ENCODE measurements around the gene TAF9B. TPM values are rescaled to one million over a fixed set of nuclear protein-coding genes. Genes with fewer than 3 reads are reported as not detected.
"Not testable (repeated sequence)": the region's sequence is repeated elsewhere in the genome, so short reads cannot be mapped to it uniquely, and the experiment has no call there.

Gene TAF9B
- total and polyA plus RNA-seq, 7 donors = 5.3 to 48.9 (median 34.1) TPM

GRCh38 chrX:78157373-78157772 lies 17.9 kb upstream of the TAF9B start:
- intact Hi-C loops (cut with DNase I); H3K36me3 ChIP-seq; H3K27me3 ChIP-seq; H3K4me1 ChIP-seq; H3K4me3 ChIP-seq; H3K27ac ChIP-seq; DNase-seq; H3K9me3 ChIP-seq: not testable (repeated sequence)
- 71 to 75% methylated on average over 2 of the region's 2 CpGs for WGBS, 2 donors

GRCh38 chrX:78147002-78147540 lies 7.6 kb upstream of the TAF9B start:
- H3K4me3 ChIP-seq; DNase-seq; H3K9me3 ChIP-seq; H3K27ac ChIP-seq; H3K27me3 ChIP-seq; H3K36me3 ChIP-seq; intact Hi-C loops (cut with DNase I); H3K4me1 ChIP-seq: not testable (repeated sequence)
- WGBS, 2 donors = 92 to 96% methylated on average over 5 of the region's 5 CpGs

- peak overlapping the region in 2 of 4 donors; percentile 85 to 91 for H3K27ac ChIP-seq
- H3K36me3 ChIP-seq = peaks cover 0 to 6% (median 0%) of the 10 kb centered on the region in 4 donors
- H3K4me1 ChIP-seq = no peaks in the 10 kb centered on the region
- intact Hi-C loops (cut with DNase I) = no loop called here
- no peaks in the 10 kb centered on the region for H3K9me3 ChIP-seq
- TF ChIP-seq POLR2AphosphoS5 (IDR thresholded peaks at IDR 0.05) (no peak), POLR2A (IDR thresholded peaks at IDR 0.05) (no peak), EP300 (IDR thresholded peaks at IDR 0.05) (no peak), CTCF (IDR thresholded peaks at IDR 0.05) (no peak)
- no peak for DNase-seq
- H3K4me3 ChIP-seq = no peak overlapping the region
- no peaks in the 10 kb centered on the region for H3K27me3 ChIP-seq
- WGBS, 2 donors = 94 to 95% methylated on average over 9 of the region's 9 CpGs
Observed at GRCh38 chrX:78140206-78140605, 756 bp upstream of the TAF9B start.

GRCh38 chrX:78133238-78133960 lies 6.1 kb downstream of the TAF9B start:
- intact Hi-C loops (cut with DNase I) = no loop called here
- no peak for TF ChIP-seq POLR2A (IDR thresholded peaks at IDR 0.05)
- TF ChIP-seq POLR2AphosphoS5 (IDR thresholded peaks at IDR 0.05) = no peak
- no peak for TF ChIP-seq CTCF (IDR thresholded peaks at IDR 0.05)
- Histone ChIP-seq H3K9me3 (no peaks in the 10 kb centered on the region), H3K27ac (no peak overlapping the region), H3K4me3 (no peak overlapping the region), H3K36me3 (peaks cover 0 to 6% (median 0%) of the 10 kb centered on the region in 4 donors), H3K27me3 (no peaks in the 10 kb centered on the region), H3K4me1 (no peaks in the 10 kb centered on the region)
- 62 to 80% methylated on average over 4 of the region's 4 CpGs for WGBS, 2 donors
- no peak for DNase-seq

GRCh38 chrX:78131117-78131516 lies 8.3 kb downstream of the TAF9B start:
- H3K9me3 ChIP-seq = no peaks in the 10 kb centered on the region
- DNase-seq = no peak
- no peaks in the 10 kb centered on the region for H3K4me1 ChIP-seq
- no peak overlapping the region for H3K4me3 ChIP-seq
- WGBS, 2 donors = 88 to 89% methylated on average over 1 of the region's 1 CpG
- H3K27me3 ChIP-seq = no peaks in the 10 kb centered on the region
- TF ChIP-seq POLR2A (IDR thresholded peaks at IDR 0.05) (no peak), EP300 (IDR thresholded peaks at IDR 0.05) (no peak), CTCF (IDR thresholded peaks at IDR 0.05) (no peak), POLR2AphosphoS5 (IDR thresholded peaks at IDR 0.05) (no peak)
- intact Hi-C loops (cut with DNase I) = no loop called here
- H3K27ac ChIP-seq = no peak overlapping the region
- peaks cover 0 to 16% (median 0%) of the 10 kb centered on the region in 4 donors for H3K36me3 ChIP-seq

GRCh38 chrX:78130396-78130795 lies 9.1 kb downstream of the TAF9B start:
- TF ChIP-seq EP300 (IDR thresholded peaks at IDR 0.05) (no peak), POLR2A (IDR thresholded peaks at IDR 0.05) (no peak), POLR2AphosphoS5 (IDR thresholded peaks at IDR 0.05) (no peak)
- no peak overlapping the region for H3K27ac ChIP-seq
- intact Hi-C loops (cut with DNase I) = no loop called here
- no peak for DNase-seq
- H3K36me3 ChIP-seq = peaks cover 0 to 23% (median under 1%) of the 10 kb centered on the region in 4 donors
- H3K4me1 ChIP-seq = no peaks in the 10 kb centered on the region
- H3K4me3 ChIP-seq = no peak overlapping the region
- H3K9me3 ChIP-seq = no peaks in the 10 kb centered on the region
- H3K27me3 ChIP-seq = no peaks in the 10 kb centered on the region
- WGBS, 2 donors = 96 to 100% methylated on average over 1 of the region's 1 CpG

Measured in sigmoid colon (tissue), 7 donors.